SK-N-SH (cell line): Measurements from ENCODE around the gene TMEM161B.

Experiments
- ELF1 ChIP-seq: IDR thresholded peaks from 2 replicates; pipeline ENCODE4 v1.4.0; 2012
- EP300 ChIP-seq, 2 experiments: IDR thresholded peaks; 2 replicates each; pipeline versions ENCODE4 v1.4.0 to v1.6.1; 2012; ENCODE audit warnings: borderline replicate concordance in 1 of 2, low read depth in 1 of 2, low read length in 1 of 2
- MEF2A ChIP-seq: IDR thresholded peaks from 2 replicates; pipeline ENCODE4 v1.4.0; 2012; ENCODE audit warnings: low read depth, borderline replicate concordance
- POLR2AphosphoS5 ChIP-seq: IDR thresholded peaks from 2 replicates; pipeline ENCODE4 v1.6.1; 2012; ENCODE audit warnings: low read depth, low read length
- RAD21 ChIP-seq: IDR thresholded peaks from 2 replicates; pipeline ENCODE4 v1.6.1; 2012; ENCODE audit warnings: mild to moderate bottlenecking, low read length
- SMC3 ChIP-seq: IDR thresholded peaks from 2 replicates; pipeline ENCODE4 v1.6.1; 2012; ENCODE audit warnings: low read depth, low read length, improper control_type of control experiment
- TEAD4 ChIP-seq: IDR thresholded peaks from 2 replicates; pipeline ENCODE4 v1.4.0; 2012; ENCODE audit warnings: mild to moderate bottlenecking, borderline replicate concordance; ENCODE audit not compliant: insufficient read depth
- YY1 ChIP-seq: IDR thresholded peaks from 2 replicates; pipeline ENCODE4 v1.4.0; 2012; ENCODE audit warnings: low read depth, mild to moderate bottlenecking
- TF ChIP-seq, protein P1 (sequence below): fragments of 200-600 bp; sonication (generic); IDR thresholded peaks from 2 replicates; pipeline ENCODE4 v1.6.1; 2017; ENCODE audit warnings: antibody characterized with exemption, mild to moderate bottlenecking, moderate library complexity
- TF ChIP-seq, protein P2 (sequence below): IDR thresholded peaks from 2 replicates; pipeline ENCODE4 v1.4.0; 2012; ENCODE audit warnings: low read depth

DNA sequence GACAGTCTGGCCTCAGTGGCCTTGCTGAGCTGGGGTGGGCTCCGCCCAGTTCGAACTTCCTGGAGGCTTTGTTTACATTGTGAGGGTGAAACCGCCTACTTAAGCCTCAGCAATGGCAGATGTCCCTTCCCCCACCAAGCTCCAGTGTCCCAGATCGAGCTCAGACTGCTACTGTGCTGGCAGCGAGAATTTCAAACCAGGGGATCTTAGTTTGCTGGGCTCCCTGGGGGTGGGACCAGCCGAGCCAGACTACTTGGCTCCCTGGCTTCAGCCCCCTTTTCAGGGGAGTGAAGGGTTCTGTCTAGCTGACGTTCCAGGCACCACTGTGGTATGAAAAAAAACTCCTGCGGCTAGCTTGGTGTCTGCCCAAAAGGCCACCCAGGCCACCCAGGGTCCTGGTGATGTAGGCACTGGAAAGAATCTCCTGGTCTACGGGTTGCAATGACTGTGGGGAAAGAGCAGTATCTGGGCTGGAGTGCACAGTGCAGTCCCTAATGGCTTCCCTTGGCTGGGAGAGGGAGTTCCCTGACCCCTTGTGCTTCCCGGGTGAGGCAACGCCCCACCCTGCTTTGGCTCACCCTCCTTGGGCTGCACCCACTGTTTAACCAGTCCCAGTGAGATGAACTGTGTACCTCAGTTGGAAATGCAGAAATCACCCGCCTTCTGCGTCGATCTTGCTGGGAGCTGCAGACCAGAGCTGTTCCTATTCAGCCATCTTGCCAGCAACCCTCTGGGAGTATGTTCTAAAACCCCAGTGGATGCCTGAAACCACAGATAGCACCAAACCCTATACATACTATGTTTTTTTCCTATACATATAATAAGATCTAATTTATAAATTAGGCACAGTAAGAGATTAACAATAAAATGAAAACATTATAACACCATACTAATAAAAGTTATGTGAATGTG is 95.5 kb downstream of the TMEM161B start:
- TF ChIP-seq, protein P1, sequence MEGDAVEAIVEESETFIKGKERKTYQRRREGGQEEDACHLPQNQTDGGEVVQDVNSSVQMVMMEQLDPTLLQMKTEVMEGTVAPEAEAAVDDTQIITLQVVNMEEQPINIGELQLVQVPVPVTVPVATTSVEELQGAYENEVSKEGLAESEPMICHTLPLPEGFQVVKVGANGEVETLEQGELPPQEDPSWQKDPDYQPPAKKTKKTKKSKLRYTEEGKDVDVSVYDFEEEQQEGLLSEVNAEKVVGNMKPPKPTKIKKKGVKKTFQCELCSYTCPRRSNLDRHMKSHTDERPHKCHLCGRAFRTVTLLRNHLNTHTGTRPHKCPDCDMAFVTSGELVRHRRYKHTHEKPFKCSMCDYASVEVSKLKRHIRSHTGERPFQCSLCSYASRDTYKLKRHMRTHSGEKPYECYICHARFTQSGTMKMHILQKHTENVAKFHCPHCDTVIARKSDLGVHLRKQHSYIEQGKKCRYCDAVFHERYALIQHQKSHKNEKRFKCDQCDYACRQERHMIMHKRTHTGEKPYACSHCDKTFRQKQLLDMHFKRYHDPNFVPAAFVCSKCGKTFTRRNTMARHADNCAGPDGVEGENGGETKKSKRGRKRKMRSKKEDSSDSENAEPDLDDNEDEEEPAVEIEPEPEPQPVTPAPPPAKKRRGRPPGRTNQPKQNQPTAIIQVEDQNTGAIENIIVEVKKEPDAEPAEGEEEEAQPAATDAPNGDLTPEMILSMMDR = no peak
- no peak for TF ChIP-seq TEAD4
- TF ChIP-seq YY1 = no peak
- TF ChIP-seq RAD21 = no peak
- no peak for TF ChIP-seq POLR2AphosphoS5
- no peak for TF ChIP-seq SMC3
- TF ChIP-seq MEF2A = no peak
- no peak for TF ChIP-seq EP300 (IDR thresholded peaks at IDR 0.05; ENCODE audit: borderline replicate concordance in 1 of 2, low read depth in 1 of 2, low read length in 1 of 2)
- TF ChIP-seq ELF1 = no peak
- TF ChIP-seq, protein P2, sequence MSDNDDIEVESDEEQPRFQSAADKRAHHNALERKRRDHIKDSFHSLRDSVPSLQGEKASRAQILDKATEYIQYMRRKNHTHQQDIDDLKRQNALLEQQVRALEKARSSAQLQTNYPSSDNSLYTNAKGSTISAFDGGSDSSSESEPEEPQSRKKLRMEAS = no peak
